GM10847 (cell line): Measurements from ENCODE around the gene KAT7.

Experiments used
- POLR2A ChIP-seq: IDR thresholded peaks from 2 replicates; pipeline ENCODE4 v1.6.1; 2011; ENCODE audit not compliant: insufficient read length; ENCODE audit errors: extremely low read depth

Gene KAT7

DNA sequence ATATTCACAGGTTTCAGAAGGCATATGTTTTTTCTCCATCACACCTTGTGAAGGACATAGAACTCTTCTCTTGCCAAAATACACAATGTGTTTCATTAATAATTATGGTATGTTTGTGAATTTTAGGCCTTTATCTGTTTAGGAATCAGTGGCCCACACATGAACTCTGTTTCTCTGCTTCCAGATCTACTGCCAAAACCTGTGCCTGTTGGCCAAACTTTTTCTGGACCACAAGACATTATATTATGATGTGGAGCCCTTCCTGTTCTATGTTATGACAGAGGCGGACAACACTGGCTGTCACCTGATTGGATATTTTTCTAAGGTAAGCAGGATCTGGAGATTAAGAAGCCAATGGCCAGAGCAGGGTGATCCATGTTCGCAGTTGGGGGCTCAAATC lies 33.0 kb downstream of the KAT7 start:
- no peak for TF ChIP-seq POLR2A

DNA sequence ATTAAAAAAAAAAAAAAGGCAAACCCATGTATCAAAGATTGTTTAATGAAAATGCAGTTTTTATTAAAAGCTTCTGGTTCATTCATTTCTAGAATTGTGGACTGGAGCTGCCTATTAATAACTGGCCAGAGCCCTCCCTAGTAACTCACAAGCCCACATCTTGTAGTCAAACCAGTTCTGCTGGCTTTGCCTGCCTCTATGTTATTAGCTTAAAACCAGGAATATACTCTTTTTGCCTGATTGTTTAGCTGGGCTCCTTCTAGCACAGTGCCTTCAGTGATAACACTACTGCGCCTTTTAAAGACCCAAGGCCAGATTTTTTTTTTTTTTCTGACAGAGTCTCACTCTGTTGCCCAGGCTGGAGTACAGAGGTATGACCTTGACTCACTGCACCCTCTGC lies 33.4 kb downstream of the KAT7 start:
- TF ChIP-seq POLR2A = no peak

DNA sequence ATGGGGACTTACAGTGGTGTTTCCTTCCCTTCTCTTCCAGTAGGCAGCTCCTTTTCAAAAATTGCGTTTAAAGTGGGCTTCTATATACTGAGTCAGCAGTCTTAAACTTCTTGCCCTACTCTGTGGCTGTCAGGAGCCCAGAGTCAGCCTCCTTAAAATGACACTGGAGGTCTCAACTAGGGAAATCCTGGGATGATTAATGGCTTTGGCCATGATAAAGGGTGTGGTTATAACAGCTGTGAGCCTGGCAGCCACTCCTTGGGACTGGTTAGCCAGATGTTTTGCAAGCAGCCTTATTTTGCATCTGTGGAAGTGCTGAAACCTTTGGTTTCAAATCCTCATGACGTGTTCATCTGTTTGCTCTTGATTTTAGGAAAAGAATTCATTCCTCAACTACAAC lies 34.3 kb downstream of the KAT7 start:
- no peak for TF ChIP-seq POLR2A

DNA sequence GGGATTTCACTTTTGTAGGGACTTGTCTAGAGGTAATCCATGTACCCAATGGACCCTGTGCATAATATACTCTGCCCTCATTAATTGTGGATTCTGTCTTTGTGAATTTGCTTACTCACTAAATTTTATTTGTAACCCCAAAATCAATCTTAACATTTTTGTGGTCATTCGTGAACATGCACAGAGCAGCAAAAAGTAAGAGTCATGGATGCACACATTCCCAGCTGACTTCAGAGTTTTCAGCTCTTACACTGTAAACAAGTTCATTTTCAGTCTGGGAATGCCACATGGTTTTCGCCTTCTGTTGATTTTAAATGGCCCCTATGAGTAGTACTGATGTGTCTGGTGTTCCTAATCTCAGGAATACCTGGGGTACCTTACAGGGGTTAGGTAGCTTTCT lies 35.1 kb downstream of the KAT7 start:
- no peak for TF ChIP-seq POLR2A

- TF ChIP-seq POLR2A = no peak
Measured at GRCh38 chr17:49825645-49826044, 37.2 kb downstream of the KAT7 start.

GRCh38 chr17:49829026-49829425 lies 40.5 kb downstream of the KAT7 start:
- no peak for TF ChIP-seq POLR2A

DNA sequence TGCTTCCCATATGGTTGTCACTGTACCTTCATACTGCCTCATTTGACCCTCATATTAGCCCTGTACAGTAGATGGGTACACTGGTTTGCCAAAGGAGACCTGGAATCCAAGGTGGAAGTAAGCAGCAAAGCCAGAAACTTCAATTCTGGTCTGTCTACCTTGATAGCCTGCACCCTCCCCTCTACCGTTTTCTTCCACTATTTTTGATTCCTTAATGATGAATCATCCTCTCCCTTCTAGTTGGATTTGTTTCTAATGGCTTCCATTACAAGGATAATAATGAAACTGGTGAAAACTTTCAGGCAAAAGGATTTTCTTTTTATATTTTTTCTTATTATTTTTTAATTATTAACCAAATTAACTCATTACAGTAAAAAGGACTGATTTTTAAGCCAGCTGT lies 42.1 kb downstream of the KAT7 start:
- no peak for TF ChIP-seq POLR2A

- TF ChIP-seq POLR2A = no peak
Measured at GRCh38 chr17:49832840-49833599, 44.5 kb downstream of the KAT7 start.

DNA sequence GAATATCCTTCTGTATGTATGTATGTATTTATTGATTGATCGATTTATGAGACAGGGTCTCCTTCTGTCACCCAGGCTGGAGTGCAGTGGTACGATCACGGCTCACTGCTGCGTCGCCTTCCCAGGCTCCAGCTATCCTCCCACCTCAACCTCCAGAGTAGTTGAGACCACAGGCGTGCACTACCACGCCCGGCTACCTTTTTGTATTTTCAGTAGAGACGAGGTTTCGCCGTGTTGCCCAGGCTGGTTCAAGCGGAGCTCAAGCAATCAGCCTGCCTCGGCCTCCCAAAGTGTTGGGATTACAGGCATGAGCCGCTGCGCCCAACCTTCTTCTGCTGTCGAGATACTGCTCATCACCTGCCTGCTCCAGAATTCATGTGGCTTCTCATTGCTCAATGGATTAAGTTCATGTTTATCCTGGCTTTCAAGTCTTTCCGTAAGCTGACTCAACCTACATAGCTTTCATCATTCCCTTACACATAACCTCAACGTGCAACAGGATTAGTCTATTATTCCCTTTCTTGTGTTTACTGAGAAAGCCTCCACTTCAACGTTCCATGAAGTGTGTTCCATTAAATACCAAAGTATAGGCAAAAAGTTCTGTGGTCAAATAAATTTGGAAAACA lies 45.8 kb downstream of the KAT7 start:
- no peak for TF ChIP-seq POLR2A

GRCh38 chr17:49835472-49835871 lies 47.0 kb downstream of the KAT7 start:
- TF ChIP-seq POLR2A = no peak

GRCh38 chr17:49836111-49837030 lies 47.9 kb downstream of the KAT7 start:
- TF ChIP-seq POLR2A = no peak

GRCh38 chr17:49839455-49839854 lies 51.0 kb downstream of the KAT7 start:
- TF ChIP-seq POLR2A = no peak

DNA sequence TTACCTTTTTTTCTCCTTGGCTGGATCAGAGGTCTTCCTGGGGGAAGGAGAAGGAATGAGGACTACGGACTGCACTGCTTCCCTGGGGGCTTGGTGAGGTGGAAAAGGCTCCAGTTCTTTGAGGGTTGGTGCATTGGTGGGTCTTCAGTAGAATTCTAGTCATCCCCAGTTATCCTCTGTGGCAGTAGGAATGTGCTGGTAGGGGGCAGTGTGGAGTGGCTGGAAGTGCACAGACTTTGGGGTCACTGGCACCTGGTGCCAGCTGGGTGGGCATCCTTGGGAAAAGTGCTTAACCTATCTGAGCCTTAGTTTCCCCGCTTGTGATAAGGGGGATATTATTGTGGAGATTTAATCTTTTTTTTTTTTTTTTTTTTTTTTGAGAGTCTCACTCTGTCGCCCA lies 53.1 kb downstream of the KAT7 start:
- no peak for TF ChIP-seq POLR2A

DNA sequence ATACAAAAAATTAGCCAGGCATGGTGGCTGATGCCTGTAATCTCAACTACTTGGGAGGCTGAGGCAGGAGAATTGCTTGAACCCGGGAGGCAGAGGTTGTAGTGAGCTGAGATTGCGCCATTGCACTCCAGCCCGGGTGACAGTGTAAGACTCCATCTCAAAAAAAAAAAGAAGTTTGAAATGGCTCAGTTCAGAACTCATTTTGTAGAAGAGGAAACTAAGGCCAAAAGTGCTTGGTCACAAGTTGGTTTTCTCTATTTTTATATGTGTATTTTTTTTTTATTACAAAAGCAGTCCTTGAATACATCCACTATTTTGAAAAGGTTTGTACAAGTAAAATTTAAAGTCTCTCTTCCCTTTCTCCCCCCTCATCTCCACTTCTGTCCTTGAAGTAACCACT lies 53.9 kb downstream of the KAT7 start:
- TF ChIP-seq POLR2A = no peak

DNA sequence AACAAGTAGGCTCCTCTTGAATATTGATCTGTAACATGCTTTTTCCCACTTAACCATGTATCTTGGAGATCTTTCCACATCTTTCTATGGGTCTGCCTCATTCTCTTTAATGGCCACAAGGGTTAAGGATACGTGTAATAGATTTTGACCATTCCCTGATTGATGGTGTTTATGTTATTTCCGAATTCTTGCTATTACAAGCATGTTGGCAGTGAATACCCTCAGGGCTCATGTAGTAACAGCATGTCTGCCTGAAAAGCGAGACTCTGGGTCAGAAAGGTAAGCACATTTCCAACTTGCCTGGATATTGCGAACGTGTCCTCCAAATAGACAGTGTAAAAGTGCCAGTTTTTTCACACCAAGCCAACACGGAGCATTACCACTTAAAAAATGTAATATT lies 54.4 kb downstream of the KAT7 start:
- no peak for TF ChIP-seq POLR2A
